Stomach (tissue), 4 donors: ENCODE measurements around the gene RNF208.

Source experiments
- CTCF ChIP-seq, 7 experiments: fragments of 450-650 bp in 4 of 7; fragments of 200-600 bp in 3 of 7; sonication (generic) in 3 of 7; IDR thresholded peaks; one replicate each; pipeline ENCODE4 v1.5.1; 2016 to 2019; ENCODE audit warnings: antibody characterized with exemption in 7 of 7, control low read depth in 2 of 7, mild to moderate bottlenecking in 1 of 7
- EP300 ChIP-seq: sonication (generic); formaldehyde crosslinking; IDR thresholded peaks from one replicate; pipeline ENCODE4 v1.6.1; 2017; ENCODE audit warnings: antibody characterized with exemption
- POLR2A ChIP-seq, 4 donors: fragments of 450-650 bp; IDR thresholded peaks; one replicate each; pipeline ENCODE4 v1.6.1; 2016; ENCODE audit warnings: antibody characterized with exemption in 4 of 4, control low read depth in 2 of 4, mild to moderate bottlenecking in 1 of 4, moderate library complexity in 1 of 4

GRCh38 chr9:137265496-137266161 is 43.6 kb upstream of the RNF208 start:
- TF ChIP-seq CTCF (IDR thresholded peaks at IDR 0.05) = no peak
- no peak for TF ChIP-seq EP300
- TF ChIP-seq POLR2A (IDR thresholded peaks at IDR 0.05) = no peak
